Caco-2 (cell line): Measurements from ENCODE around the gene CNEP1R1. TPM values are rescaled to one million over a fixed set of nuclear protein-coding genes. Genes with fewer than 3 reads are reported as not detected.

Source experiments
- Bru-seq: library from RNA; stranded (reverse); fragments of 400-500 nt; gene quantifications from one replicate; lab custom pipeline; 2021; lab: Mats Ljungman, UMichigan
- BruChase-seq, 2 experiments: library from RNA; stranded (reverse); fragments of 400-500 nt; gene quantifications; one replicate each; lab custom pipeline; 2021; lab: Mats Ljungman, UMichigan
- BruUV-seq: library from RNA; stranded (reverse); fragments of 400-500 nt; replicated peaks from 2 replicates; lab custom pipeline; 2021; lab: Mats Ljungman, UMichigan
- CTCF ChIA-PET: fragments of 300-600 bp; sonication (Branson Sonifier 250); formaldehyde crosslinking; loops from one replicate; lab custom pipeline; 2022; ENCODE audit warnings: antibody characterized with exemption; lab: Charles Lee
- POLR2A ChIA-PET: fragments of 300-600 bp; sonication (Branson Sonifier 250); formaldehyde crosslinking; loops from one replicate; lab custom pipeline; 2022; ENCODE audit warnings: antibody characterized with exemption; lab: Charles Lee
- DNase-seq, 2 experiments: peaks; one replicate each; pipeline versions ENCODE4 v3.0.0 to v3.0.0-alpha.2; 2020 to 2022
- H3K27me3 ChIP-seq: replicated peaks from 2 replicates; pipeline ENCODE4 v1.6.0; 2011; ENCODE audit warnings: low read length; ENCODE audit not compliant: control insufficient read depth, insufficient read depth
- H3K36me3 ChIP-seq: 2 replicates; pipeline ENCODE4 v1.5.1; 2011; ENCODE audit warnings: low read length; ENCODE audit not compliant: control insufficient read depth, insufficient read depth
- H3K4me1 ChIP-seq: fragments of 250-450 bp; sonication (Bioruptor Pico); 2 replicates; pipeline ENCODE4 v1.5.1; 2020; ENCODE audit warnings: mild to moderate bottlenecking
- H3K4me3 ChIP-seq: 2 replicates; pipeline ENCODE4 v1.5.1; 2011; ENCODE audit warnings: low read depth, mild to moderate bottlenecking, control low read depth, low read length
- H3K9me3 ChIP-seq: fragments of 250-450 bp; sonication (Bioruptor Pico); 2 replicates; pipeline ENCODE4 v1.5.1; 2020; ENCODE audit warnings: mild to moderate bottlenecking, moderate library complexity
- H3K27ac Mint-ChIP-seq: one replicate; pipeline ENCODE4 v1.8.0; 2022; ENCODE audit warnings: mixed read lengths; ENCODE audit not compliant: unreplicated experiment
- H3K27me3 Mint-ChIP-seq: one replicate; pipeline ENCODE4 v1.8.0; 2022; ENCODE audit warnings: mixed read lengths; ENCODE audit not compliant: insufficient read depth, unreplicated experiment
- H3K36me3 Mint-ChIP-seq: one replicate; pipeline ENCODE4 v1.8.0; 2022; ENCODE audit warnings: mild to moderate bottlenecking, mixed read lengths; ENCODE audit not compliant: insufficient read depth, unreplicated experiment
- H3K4me1 Mint-ChIP-seq: one replicate; pipeline ENCODE4 v1.8.0; 2022; ENCODE audit warnings: low read depth, mixed read lengths; ENCODE audit not compliant: unreplicated experiment
- H3K4me3 Mint-ChIP-seq: one replicate; pipeline ENCODE4 v1.8.0; 2022; ENCODE audit warnings: mild to moderate bottlenecking, moderate library complexity, mixed read lengths; ENCODE audit not compliant: unreplicated experiment
- H3K9me3 Mint-ChIP-seq: one replicate; pipeline ENCODE4 v1.8.0; 2022; ENCODE audit warnings: mixed read lengths; ENCODE audit not compliant: unreplicated experiment
- intact Hi-C: fragments of 100-400 bp; cut with micrococcal nuclease; formaldehyde crosslinking; loops from one replicate; pipeline ENCODE4 v1.10.0; 2022; ENCODE audit not compliant: unreplicated experiment
- long read RNA-seq: library from polyadenylated mRNA; stranded (forward); transcript quantifications from one replicate; pipeline ENCODE4 v2.0.0, GENCODE V29; 2022
- total RNA-seq: library from RNA; stranded (reverse); gene quantifications from 2 replicates; pipeline ENCODE4 v1.2.3, GENCODE V29; 2022
- TF ChIP-seq, protein P1 (sequence below), 2 experiments: fragments of 200-600 bp in 1 of 2; IDR thresholded peaks; 1 replicate in 1 of 2; 2 replicates in 1 of 2; pipeline versions ENCODE4 v1.5.1 to v1.8.0; 2011 to 2022; ENCODE audit warnings: antibody characterized with exemption in 1 of 2, control low read depth in 1 of 2, inconsistent platforms in 1 of 2, low read depth in 1 of 2, low read length in 1 of 2, mild to moderate bottlenecking in 1 of 2, moderate library complexity in 1 of 2; ENCODE audit not compliant: insufficient read depth in 1 of 2, severe bottlenecking in 1 of 2, unreplicated experiment in 1 of 2

CNEP1R1 gene, protein sequence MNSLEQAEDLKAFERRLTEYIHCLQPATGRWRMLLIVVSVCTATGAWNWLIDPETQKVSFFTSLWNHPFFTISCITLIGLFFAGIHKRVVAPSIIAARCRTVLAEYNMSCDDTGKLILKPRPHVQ
- total RNA-seq = 34.5 and 39.4 TPM in 2 replicates
- percentile 88 among the genes with signal in this experiment for Bru-seq, nascent RNA
- percentile 95 among the genes with signal in this experiment for BruChase-seq, experiment 1, labeled RNA remaining after a 2-hour chase
- BruChase-seq, experiment 2, labeled RNA remaining after a 6-hour chase = percentile 83 among the genes with signal in this experiment
- long read RNA-seq, transcript CNEP1R1-202 (6 exons, 2,117 nt) = major isoform, 52 of 117 reads
- long read RNA-seq, transcript CNEP1R1-210 (5 exons, 1,992 nt) = minor isoform, 6 of 117 reads
- long read RNA-seq, transcript CNEP1R1-203 (7 exons, 2,965 nt) = minor isoform, 40 of 117 reads
- long read RNA-seq, partial matches to known transcripts = 6 of 117 reads
- long read RNA-seq, other reads (novel, unspliced or antisense) = 12 of 117 reads

DNA sequence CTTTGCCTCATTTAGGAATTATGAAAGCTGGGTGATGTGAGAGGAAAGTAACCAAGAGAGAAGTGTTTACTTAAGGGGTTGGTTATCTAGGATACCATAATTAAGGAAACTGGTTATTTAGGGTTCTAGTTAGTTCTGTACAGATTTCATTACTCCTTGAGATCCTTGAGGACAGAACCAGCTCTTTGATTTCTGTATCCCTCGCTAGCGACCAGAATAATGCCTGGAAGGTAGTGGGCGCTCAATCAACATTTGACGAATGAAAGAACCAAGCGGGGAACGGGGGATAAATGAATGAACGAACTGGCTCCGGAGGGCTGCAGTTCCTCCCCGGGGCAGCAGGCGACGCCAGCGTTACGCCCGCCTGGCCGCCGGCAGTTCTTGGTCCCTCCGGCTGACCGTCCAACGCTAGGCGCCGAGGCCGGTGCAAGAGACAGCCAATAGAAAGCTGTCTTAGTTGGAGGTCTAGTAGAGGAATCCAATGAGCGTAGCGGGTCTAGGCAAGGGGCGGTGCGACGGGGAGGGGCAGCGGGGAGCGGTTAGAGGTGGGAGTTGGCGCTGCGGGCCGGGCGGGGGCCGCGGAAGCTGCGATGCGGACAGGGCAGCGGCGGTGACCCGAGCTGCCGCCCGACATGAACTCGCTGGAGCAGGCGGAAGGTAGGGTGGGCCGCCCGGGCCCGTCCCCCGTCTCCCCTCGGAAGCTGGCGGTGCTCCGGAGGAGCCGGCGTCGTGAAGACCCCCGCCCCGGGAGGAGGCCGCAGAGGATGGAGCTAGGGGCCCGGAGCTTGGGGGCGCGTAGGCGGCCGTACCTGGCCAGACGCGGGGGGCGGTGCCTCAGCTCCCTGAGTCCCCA is at the start of gene CNEP1R1:
CNEP1R1 (plus strand) TSS at position 542 of the 853 bp plus-strand sequence; CDS start at position 633, 91 bp downstream.
- peak; percentile 97 to 98 for DNase-seq
- intact Hi-C loops = loop anchor here (1.0 to 10.0 kb wide), 6 partner anchors 10 to 300 kb away; no protein-coding TSS in a partner anchor
- BruUV-seq = no TSS peak
- H3K27me3 ChIP-seq = no peaks in the 10 kb centered on the region
- H3K9me3 Mint-ChIP-seq = no peaks in the 10 kb centered on the region
- no peaks in the 10 kb centered on the region for H3K9me3 ChIP-seq
- ChIA-PET CTCF (interaction anchor here (0.5 to 2.6 kb wide), 45 partner anchors 9 to 781 kb away, joined by 3 to 125 read pairs (median 4); partner anchors contain the start of genes ADCY7, CYLD and HEATR3), POLR2A (interaction anchor here (0.6 to 2.2 kb wide), 5 partner anchors 15 to 186 kb away, joined by 3 to 18 read pairs (median 3); partner anchors contain the start of gene HEATR3)
- H3K4me3 Mint-ChIP-seq = peak within 1 kb of the TSS; percentile 97
- TF ChIP-seq, protein P1, sequence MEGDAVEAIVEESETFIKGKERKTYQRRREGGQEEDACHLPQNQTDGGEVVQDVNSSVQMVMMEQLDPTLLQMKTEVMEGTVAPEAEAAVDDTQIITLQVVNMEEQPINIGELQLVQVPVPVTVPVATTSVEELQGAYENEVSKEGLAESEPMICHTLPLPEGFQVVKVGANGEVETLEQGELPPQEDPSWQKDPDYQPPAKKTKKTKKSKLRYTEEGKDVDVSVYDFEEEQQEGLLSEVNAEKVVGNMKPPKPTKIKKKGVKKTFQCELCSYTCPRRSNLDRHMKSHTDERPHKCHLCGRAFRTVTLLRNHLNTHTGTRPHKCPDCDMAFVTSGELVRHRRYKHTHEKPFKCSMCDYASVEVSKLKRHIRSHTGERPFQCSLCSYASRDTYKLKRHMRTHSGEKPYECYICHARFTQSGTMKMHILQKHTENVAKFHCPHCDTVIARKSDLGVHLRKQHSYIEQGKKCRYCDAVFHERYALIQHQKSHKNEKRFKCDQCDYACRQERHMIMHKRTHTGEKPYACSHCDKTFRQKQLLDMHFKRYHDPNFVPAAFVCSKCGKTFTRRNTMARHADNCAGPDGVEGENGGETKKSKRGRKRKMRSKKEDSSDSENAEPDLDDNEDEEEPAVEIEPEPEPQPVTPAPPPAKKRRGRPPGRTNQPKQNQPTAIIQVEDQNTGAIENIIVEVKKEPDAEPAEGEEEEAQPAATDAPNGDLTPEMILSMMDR (IDR thresholded peaks at IDR 0.05; ENCODE audit: insufficient read depth in 1 of 2, low read depth in 1 of 2, low read length in 1 of 2, severe bottlenecking in 1 of 2, unreplicated experiment in 1 of 2) = peak; percentile 98 to 100
- peak within 1 kb of the TSS; percentile 75 for H3K27ac Mint-ChIP-seq
- H3K4me1 ChIP-seq = peaks cover 12% of the 10 kb centered on the region
- H3K27me3 Mint-ChIP-seq = peaks cover 2% of the 10 kb centered on the region
- H3K36me3 Mint-ChIP-seq = peaks cover 19% of the 10 kb centered on the region
- H3K4me3 ChIP-seq = peak within 1 kb of the TSS; percentile 82
- H3K36me3 ChIP-seq = no peaks in the 10 kb centered on the region; the same call in 1 of the 2 replicates
- H3K4me1 Mint-ChIP-seq = peaks cover 12% of the 10 kb centered on the region

DNA sequence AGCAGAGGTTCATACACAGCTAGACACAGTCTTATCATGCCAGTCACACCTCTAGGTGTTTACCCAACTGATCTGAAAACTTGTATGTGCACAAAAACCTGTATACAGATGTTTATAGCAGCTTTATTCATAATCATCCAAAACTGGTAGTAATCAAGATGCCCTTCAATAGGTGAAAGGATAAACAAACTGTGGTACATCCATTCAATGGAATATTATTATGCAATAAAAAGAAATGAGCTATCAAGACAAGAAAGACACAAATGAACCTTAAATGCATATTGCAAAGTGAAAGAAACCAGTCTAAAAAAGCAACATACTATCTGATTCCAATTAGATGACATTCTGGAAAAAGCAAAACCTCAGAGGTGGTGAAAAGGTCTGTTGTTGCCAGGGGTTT is 47.6 kb upstream of the CNEP1R1 start:
- Mint-ChIP-seq H3K27ac (no peak overlapping the region), H3K9me3 (no peaks in the 10 kb centered on the region), H3K27me3 (no peaks in the 10 kb centered on the region), H3K36me3 (no peaks in the 10 kb centered on the region), H3K4me1 (no peaks in the 10 kb centered on the region), H3K4me3 (no peak overlapping the region)
- CTCF ChIA-PET = no interaction called here
- TF ChIP-seq, protein P1 (IDR thresholded peaks at IDR 0.05; ENCODE audit: insufficient read depth in 1 of 2, low read depth in 1 of 2, low read length in 1 of 2, severe bottlenecking in 1 of 2, unreplicated experiment in 1 of 2) = no peak
- no peaks in the 10 kb centered on the region for H3K36me3 ChIP-seq
- no peaks in the 10 kb centered on the region for H3K27me3 ChIP-seq
- no peak for DNase-seq
- intact Hi-C loops = no loop called here
- POLR2A ChIA-PET = no interaction called here
- BruUV-seq = no TSS peak
- H3K9me3 ChIP-seq = 0 out of 2 replicates have a peak, but pooled peaks cover 3% of the 10 kb centered on the region
- 0 out of 2 replicates have a peak, but pooled peaks cover 6% of the 10 kb centered on the region for H3K4me1 ChIP-seq
- no peak overlapping the region for H3K4me3 ChIP-seq
